Central memory CD4-positive, alpha-beta T cell (primary cell): ENCODE measurements around the gene BATF3.

ENCODE experiments used
- DNase-seq: peaks from one replicate; pipeline ENCODE4 v3.0.0; 2022

Gene BATF3

DNA sequence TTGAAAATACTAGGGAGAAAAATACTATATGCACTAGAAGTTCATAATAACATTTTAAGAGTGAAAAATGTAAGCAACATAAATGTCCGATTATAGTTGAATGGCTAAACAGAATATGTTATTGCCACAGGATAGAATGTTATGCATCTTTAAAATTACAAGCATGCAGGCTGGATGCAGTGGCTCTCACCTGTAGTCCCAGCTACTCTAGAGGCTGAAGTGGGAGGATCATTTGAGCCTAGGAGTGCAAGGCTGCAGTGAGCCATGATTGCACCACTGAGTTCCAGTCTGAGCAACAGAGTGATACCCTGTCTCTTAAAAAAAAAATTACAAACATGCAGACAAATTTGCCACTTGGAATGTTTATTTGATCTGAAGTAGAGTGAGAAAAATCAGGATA lies 3.0 kb upstream of the BATF3 start:
- no peak for DNase-seq

DNA sequence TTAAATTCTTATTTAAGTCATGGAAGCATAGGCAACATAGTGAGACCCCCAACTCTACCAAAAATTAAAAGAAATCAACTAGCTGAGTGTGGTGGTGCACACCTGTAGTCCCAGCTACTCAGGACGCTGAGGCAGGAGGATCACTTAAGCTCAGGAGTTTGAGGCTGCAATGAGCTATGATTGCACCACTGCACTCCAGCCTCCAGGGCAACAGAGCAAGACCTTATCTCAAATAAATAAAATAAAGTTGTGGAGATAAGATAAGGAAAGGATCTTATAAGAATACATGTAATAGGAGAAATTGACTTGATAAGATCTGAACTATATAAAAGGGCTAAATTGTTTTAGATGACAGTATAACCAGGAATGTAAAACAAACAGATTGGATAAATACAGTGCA lies 2.3 kb upstream of the BATF3 start:
- no peak for DNase-seq

DNA sequence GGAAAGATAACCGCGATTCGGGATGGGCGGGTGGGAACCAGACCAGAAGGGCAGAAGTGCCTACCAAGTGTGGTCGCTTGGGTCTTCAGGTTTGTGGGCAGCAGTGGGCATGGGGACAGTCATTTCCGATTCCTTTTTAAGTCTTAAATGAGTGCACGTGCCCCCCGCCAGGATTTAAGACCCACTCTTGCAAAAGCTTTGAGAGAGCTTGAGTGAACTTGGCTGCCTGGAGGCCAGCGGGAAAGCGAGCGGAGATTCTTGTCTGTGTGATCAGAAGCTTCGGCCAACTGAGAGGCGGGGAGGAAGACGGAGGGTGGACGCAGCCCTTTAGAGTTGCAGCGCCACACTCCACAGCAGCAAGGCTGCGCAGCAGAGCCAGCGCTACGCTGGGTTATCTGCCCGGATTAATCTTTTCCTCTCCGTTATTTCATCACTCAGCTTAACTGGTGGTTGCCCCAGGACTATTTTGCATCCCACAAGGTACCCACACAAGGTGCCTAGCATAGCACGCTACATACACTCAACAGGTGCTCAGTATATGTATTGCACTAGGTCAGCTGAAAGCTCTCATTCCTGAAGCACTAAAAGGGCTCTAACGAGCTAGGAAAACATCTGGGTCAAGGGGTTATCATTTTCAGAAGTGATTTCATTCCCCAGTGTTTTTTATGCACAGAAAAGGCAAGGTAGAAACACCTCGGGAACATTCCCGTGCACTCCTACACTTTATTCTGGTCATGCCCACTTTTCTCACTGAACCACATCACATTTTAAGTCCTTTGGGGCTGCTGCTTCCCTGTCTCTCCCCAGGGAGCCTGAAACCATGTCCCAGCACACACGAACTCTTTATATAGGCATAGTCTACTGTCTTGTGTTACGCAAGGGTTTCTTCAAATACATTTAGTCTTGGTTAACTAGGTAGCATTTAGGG lies 1.5 kb upstream of the BATF3 start:
- DNase-seq = no peak

DNA sequence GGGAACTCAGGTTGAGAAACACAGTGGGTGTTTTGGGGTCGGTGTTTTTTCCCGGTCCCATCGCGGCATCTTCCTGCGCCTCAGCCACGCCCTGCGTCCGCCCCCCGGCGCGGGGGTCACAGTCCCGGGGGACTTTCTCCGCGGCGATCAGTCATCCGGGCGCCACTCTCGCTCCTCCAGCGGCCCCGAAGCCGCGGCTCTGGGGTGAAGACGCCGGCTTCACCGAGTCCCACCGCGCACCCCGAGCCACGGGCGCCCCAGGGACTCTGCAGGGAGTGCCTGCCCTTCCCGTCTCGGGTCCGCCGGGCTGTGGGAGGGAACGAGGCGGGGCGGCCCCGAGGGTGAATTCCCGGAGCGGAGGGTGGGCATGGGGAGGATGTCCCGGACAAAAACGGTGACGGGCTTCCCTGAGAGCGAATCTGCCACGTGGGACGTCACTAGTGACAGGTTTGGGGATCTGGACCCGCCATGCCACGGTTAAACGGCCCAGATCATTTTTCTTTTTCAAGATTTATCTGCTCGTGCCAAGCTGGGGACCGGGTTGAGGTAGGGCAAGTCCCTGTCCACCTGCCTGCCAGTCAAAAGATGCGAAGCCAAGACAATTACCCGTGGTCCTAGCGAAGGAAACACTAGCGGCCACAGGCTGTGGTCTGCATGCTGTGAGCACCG lies 717 bp upstream of the BATF3 start:
- peak; percentile 49 for DNase-seq

DNA sequence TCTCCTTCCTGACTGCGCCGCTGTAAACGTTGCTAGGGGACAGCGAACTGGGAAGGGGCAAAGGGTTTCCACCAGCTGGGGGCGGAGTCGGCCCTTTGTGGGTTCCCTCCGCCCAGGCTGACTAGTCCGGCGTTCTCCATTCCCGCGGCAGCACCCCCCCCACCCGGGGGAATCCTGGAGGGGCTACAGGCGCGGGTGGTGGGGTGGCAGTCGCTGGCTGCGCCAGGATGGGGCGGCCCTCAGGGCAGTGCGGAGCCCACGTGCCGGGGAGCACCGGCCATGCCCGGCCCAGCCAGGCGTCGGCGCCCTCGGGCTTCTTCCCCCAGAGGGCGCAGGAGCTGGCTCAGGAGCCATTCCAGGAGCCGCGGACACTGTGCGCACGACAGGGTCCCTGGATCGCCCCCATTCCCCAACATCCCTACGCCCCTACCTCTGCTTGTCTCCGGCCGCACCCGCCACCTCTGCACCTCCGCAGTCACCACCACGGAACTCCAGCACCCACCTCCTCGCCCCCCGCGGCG lies 476 bp downstream of the BATF3 start:
- DNase-seq = peak; percentile 29

DNA sequence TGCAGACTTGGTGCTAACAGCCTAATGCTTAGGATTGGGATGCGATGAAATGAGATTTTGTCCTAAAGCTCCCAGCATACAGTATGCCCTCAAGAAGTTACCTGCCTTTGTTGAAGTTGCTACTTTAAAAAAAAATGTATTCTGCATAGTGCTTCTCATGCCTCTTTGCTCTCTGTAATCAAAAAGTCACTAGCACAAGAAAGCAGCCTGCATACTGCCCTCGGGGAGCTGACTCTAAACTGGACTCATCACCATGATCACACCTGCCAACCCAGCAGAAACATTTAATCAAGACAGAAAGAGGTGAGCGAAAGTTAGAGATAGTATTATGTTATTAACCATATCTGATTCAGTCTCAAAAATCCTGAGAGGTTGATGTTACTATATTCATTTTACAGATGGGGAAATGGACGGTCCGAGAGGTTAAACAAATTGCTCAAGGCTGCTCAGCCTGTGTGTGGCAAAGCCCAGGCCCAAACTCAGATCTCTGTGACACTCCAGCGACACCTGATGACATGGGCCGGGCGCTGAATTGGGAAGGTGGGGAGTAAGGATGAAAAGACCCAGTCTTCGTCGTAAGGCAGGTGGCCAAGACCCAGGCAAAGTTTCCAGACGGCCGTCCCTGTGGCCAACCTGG lies 1.1 kb downstream of the BATF3 start:
- DNase-seq = no peak

DNA sequence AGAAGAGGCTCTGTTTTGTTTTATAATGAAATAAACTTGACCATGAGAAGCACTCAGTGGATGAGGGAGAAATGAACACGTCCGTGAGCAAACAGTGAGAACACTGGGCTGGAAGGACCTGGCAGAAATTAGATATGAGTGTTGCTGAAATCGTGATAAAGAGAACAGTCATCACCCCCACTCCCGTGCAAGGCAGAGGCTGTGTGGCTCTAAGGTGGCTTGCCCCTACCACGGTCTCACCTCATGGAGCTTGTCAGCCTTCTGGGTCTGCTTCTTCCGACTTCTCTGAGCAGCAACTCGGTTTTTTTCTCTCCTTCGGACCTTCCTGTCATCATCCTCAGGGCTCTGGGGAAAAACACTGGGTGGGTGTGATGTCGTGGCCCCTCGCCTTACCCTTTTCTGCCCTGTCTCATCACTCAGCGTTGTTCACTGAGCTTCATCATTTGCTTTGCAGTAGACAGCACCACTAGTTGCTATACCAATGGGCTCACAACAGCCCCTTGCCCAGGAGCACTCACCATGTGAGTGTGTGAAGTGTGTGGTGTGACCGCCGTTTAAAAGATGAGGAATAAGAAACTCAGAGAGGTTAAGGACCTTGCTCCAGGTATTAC lies 2.8 kb downstream of the BATF3 start:
- DNase-seq = no peak

DNA sequence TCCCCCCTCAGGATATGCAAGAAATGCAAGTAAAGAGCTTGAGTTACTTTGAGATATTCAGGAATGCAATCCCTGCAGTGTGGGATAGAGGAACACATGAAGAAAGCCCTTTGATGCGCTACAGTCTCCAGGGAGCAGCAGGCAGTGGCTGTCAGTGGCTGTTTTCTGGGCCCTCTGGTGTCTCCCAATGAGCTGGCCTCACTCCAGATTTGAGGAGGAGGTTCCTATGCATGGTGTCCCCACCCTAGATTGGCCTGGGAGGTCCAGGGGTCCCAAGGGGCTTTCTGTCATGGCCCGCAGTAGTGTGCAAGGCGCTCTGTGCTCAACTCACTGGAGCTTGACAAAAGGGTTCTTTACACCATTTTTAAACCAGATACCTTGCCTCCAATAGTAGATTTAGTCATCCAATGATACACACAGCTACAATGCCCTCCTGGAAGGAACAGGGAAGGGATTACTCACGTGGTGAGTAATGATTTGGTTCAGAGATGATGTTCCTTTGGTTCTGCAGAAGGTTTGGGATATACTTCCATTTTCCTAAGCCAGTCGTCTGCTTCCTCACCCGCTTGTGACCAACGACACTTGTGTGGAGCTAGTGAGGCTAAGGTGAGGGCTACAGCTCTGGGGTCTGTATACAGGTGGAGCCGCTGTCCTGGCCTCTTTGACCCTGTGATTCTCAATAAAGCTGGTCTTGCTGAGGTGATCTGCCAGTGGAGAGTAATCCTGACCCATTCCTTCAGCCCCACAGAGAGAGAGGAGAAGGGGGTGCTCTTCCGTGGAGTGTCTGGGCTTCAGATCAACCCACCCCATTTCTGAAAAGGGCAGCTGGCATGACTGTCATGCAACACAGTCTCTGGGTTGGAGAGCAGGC lies 6.6 kb downstream of the BATF3 start:
- DNase-seq = no peak

DNA sequence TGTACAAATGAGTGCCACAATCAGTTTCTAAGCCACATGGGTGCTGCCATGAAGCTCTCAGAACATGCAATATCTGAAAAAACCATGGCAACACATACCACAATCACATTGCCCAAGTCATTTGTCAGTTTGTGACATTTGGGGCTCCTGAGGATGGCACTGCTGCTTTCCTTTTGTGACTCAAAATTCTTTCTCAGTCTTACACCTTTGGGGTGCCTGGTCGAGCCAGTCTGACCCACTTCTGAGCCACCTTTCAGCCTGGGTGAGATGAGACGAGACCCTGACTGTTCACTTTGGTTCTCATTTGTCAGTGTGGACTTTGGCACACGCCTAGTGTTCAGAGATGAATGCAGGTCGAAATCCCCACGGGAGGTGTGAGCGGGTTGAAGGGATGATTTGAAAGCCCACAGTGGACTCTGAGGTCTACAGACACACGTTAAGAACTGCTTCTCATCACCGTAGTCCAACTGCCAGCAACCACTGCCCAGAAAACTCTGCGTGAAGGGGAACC lies 8.0 kb downstream of the BATF3 start:
- no peak for DNase-seq

DNA sequence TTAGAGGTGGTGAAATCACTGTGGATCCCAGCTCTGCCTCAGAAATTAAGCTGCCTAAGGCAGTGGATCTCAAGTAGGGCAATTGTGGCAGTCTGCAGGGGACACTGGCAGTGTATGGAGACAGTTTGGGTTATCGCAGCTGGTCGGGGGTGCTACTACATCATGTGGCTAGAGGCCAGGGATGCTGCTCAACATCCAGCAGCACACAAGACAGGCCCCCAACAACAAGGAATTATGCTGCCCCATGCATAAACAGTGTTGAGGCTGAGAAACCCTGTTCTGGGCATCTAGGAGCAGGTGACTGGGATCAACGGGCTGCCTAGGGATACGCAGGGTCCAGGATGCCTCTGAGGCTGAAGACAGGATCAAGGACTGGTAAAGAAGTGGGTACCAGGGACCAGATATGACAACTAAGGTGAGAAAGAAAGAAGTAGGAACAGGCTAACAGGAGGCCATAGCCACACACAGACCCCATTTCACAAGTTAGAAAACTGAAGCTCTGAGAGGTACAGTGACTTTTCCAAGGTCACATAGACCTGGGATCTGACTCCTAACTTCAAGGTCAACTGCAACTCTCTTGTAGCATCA lies 8.7 kb downstream of the BATF3 start:
- no peak for DNase-seq

DNA sequence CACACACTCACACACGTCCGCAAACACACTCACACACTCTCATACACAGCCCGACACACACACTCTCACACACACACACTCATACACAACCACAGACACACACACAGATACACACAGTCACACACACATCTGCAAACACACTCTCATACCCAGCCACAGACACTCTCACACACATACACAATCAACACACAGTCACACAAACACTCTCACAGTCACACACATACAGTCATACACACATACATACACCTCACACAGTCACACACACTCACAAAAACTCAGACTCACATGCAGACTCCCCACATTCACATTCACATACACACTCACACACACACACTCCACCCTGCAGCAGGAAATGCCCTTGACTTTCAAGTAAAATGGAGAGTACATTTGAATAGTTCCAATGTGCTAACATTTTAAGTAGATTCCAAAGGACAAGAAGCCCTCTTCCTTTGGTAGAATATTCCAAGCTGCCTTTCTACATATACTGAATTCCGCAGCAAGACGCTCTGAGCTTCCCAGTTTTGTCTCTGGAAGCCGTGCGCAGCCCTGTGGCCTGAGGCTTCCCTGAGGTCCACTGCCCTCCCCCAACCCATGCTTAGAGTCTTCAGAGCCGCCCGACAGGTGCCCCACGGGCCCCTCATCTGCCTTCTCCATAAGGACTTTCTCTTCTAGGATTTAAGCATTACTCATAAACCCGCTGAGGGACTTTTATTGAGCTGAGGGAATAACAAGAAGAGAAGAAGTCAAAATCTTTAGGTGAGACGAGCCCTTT lies 9.7 kb downstream of the BATF3 start:
- no peak for DNase-seq

DNA sequence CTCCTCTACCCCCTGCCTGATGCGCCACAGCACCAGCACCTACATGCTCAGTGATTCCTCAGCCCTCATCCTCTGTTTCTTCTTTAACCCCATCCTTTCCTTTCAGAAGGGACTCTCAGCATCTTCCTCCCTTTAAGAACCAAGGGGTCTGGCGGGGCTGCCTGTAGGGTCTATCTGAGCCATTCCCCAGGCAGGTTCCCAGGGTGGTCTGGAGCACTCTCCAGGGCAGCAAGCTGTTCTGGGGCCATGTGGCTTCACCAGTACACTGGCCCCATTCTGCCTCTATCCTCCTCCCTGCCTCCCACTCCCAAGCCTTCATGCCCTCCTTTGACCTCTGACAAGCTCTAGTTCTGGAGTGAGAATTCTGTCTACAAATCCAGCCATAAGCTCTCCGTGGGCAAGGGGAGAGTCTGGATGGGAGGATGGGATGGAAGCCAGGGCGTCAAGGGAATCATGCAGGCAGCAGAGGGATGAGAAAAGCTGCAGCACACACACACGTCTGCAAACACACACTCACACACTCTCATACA lies 10.4 kb downstream of the BATF3 start:
- DNase-seq = no peak

DNA sequence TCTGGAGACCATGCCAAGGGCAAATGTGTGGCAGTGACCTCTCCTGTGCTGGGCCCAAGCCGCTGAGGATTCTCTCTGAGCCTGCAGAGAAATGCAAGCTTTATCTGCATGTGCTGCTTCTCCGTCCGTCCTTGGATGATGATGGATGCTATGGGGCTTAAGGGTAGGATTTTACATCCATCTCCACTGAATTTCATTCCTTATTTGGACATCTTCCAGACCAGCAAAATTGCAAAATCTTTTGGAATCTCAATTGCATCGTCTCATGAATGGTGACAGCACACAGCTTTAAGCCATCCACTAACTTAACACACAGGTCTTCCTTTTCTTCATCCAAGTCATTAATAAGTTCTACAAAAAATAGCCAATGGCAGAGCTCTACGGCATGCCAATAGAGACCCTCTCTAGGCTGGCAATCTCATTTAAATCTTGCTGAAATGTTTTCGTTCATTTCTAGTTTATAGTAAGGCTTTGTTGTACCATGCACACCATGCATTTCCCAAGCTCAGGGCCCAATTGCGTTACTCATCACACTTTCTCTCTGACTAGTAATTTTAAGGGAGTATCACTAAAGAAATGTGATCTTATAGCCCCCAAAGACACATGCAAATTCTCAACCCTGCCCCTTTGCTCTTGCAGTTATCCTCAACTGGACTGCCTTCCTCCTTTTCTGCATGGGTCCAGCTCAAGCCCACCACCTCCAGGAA lies 11.1 kb downstream of the BATF3 start:
- DNase-seq = no peak

DNA sequence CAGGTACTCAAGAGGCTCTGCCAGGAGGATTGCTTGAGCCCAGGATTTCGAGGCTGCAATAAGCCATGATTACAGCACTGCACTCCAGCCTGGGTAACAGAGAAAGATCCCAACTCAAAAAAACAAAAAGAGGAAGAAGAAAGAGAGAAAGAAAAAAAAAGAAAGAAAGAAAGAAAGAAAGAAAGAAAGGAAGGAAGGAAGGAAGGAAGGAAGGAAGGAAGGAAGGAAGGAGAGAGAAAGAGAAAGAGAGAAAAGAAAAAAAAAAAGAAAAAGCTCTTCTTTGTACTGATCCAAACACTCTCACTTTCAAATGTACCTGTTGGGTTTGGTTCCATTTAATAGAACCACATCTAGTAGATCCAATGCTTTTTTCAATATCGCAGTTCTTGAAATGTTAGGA lies 11.8 kb downstream of the BATF3 start:
- no peak for DNase-seq

DNA sequence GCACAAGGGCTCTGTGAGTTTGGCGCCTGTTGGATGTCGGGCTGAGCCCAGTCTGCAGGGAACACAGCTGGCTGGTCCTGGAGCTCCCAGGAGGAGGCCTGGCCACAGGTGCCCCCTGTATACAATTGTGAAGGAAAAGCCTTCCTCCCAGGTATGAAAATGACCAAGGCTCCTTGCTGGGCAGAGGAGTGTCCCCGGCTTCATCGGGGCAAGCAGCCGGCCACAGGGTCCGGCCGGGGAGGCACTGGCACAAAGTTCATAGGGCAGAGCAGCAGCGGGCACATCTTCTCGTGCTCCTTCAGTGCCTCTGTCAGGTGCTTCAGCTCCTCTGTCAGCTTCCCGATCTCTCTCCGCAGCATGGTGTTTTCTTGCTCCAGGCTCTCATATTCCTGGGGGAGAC lies 13.0 kb downstream of the BATF3 start:
- DNase-seq = no peak

DNA sequence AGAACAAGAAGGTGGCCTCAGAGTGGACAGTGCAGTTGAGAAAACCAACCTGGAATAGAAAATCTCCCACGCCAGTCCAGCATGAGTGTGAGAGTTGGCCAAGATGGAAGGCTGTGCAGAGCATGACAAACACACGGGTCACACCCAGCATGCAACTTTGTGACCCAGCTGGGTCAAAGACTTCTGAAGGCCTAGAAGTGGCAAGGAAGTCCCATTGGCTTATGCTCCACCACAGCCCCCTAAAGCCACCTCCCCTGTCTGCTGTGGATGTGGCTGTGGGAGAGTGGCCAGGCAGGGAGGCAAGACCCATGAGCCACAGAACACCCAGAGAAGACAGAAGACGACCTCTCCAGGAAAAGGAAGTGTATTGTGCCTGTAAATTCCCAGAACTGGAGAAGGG lies 13.6 kb downstream of the BATF3 start:
- no peak for DNase-seq

DNA sequence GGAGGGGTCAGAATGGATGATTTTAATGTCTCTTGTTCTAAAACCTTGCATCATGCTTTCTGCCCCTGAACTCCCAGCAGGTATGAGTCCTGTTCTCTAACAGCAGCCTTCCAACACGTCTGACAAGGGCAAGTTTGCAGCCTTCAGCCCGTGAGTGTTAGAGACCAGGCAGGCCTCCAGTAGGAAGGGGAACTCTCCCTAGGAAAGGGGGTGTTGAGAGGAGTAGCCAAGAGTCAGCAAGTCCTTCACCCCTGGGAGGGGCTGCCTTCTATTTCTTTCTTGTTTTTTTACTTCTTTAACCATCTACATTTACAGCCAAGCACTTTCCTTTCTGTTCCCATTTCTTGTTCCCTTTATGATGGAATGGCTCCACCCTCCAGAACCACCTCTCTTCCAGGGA lies 14.2 kb downstream of the BATF3 start:
- DNase-seq = no peak

DNA sequence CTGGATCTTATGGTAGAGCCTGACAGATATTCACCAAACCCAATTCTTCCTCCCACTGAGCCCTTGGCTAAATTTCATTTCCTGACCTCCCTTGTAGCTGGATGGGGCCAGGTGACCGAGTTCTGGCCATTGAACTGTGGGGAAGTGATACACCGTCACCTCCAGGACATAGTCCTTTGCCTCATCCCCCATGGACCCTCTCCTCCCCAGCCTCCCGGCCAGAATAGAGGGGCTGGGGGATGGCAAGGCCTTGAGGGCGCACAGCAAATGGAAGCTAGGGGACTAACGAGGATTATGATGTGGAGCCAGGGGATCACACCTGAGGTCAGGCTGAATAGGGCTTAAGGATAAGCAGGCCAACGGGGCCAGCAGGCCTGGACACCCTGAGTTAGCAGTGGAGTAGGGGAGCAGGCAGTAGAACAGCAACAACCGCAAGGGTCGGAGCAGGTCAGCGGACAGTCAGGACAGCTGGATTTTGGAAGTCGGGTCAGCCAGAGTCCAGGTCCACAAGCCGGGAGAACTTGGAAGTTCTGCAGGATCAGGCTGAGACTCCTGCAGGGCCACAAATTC lies 15.0 kb downstream of the BATF3 start:
- DNase-seq = no peak

DNA sequence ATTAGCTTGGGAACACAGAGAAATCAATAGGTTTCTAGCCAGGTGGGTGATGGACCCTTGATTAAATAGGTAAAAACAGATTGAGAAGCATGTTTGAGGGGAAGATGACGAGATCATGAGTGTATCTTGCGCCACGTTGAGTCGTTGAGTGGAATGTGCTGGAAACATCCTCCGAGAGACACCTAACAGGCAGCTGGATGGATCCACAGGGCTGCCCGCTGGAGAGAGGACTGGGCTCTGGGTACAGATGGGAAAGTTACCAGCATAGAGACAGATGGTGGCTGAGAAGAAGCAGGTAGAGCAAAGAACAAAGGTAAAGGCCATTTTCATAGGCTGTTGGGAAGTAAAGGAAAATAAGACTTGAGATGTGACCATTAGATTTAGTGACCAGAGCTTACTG lies 15.6 kb downstream of the BATF3 start:
- DNase-seq = no peak

DNA sequence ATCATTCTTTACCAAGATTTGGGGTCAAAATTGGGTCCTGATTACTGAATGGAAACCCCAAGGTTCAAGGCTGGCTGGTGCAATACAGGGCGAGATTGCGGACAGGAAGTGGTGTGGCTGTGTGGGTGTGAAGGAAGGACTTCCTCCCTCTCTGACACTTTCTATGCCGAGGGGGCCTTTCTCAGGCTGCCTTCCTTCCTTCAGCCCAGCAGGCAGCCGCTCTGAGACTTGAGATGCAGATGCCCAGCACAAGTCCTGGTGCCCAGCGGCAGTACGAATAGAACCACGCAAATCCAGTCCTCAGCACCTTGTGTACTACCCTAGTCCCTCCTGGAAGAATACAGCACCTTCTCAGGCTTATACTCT lies 16.3 kb downstream of the BATF3 start:
- DNase-seq = no peak
